B cell (primary cell): Measurements from ENCODE around the gene MFAP1. TPM values are rescaled to one million over a fixed set of nuclear protein-coding genes. Genes with fewer than 3 reads are reported as not detected.

Source experiments
- ATAC-seq: fragments of 200-7000 bp; cut with Tn5 transposase; one replicate; pipeline ENCODE4 v1.10.0; 2021; ENCODE audit warnings: low read depth, mild to moderate bottlenecking, moderate number of reproducible peaks, moderate library complexity
- CTCF ChIA-PET: fragments of 350-600 bp; sonication (Branson Sonifier 250); formaldehyde crosslinking; loops from one replicate; lab custom pipeline; 2021; ENCODE audit warnings: antibody characterized with exemption, inconsistent platforms; lab: Charles Lee
- POLR2A ChIA-PET: fragments of 350-600 bp; sonication (Branson Sonifier 250); formaldehyde crosslinking; loops from one replicate; lab custom pipeline; 2021; ENCODE audit warnings: antibody characterized with exemption; lab: Charles Lee
- DNase-seq: peaks from one replicate; pipeline ENCODE4 v3.0.0; 2013
- H2AFZ ChIP-seq: 2 replicates; pipeline ENCODE4 v1.6.1; 2012; ENCODE audit warnings: mild to moderate bottlenecking, low read depth, low read length; ENCODE audit not compliant: insufficient read depth, poor library complexity, severe bottlenecking
- H3K27ac ChIP-seq, 2 donors: 1 replicate in 1 of 2; 2 replicates in 1 of 2; pipeline ENCODE4 v1.5.1; 2012 to 2013; ENCODE audit warnings: low read length in 2 of 2, mild to moderate bottlenecking in 2 of 2, moderate library complexity in 1 of 2
- H3K27me3 ChIP-seq, 4 experiments: fragments of 200-600 bp in 1 of 4; sonication (generic) in 1 of 4; replicated peaks in 1 of 4; 1 replicate in 2 of 4; 2 replicates in 2 of 4; pipeline versions ENCODE4 v1.6.1 to v1.7.0; 2013 to 2016; ENCODE audit warnings: low read length in 3 of 4, mild to moderate bottlenecking in 2 of 4, mixed read lengths in 1 of 4, moderate library complexity in 1 of 4; ENCODE audit not compliant: insufficient read depth in 4 of 4, control insufficient read depth in 3 of 4; ENCODE audit errors: control extremely low read depth in 1 of 4
- H3K36me3 ChIP-seq, 2 experiments: replicated peaks in 1 of 2; 1 replicate in 1 of 2; 2 replicates in 1 of 2; pipeline versions ENCODE4 v1.6.1 to v1.7.1; 2013; ENCODE audit warnings: low read length in 1 of 2; ENCODE audit not compliant: insufficient read depth in 2 of 2, control insufficient read depth in 1 of 2; ENCODE audit errors: control extremely low read depth in 1 of 2, extremely low read depth in 1 of 2
- H3K4me1 ChIP-seq, 2 donors: fragments of 200-600 bp in 1 of 2; sonication (generic) in 1 of 2; 1 replicate in 1 of 2; 2 replicates in 1 of 2; pipeline versions ENCODE4 v1.5.1 to v1.6.1; 2013 to 2017; ENCODE audit warnings: low read length in 2 of 2; ENCODE audit not compliant: control insufficient read depth in 2 of 2, insufficient read depth in 2 of 2
- H3K4me2 ChIP-seq: replicated peaks from 2 replicates; pipeline ENCODE3; 2012; ENCODE audit warnings: mild to moderate bottlenecking, low read depth, low read length; ENCODE audit not compliant: poor library complexity, severe bottlenecking
- H3K4me3 ChIP-seq, 5 experiments: fragments of 200-600 bp in 1 of 5; sonication (generic) in 1 of 5; 1 replicate in 3 of 5; 2 replicates in 2 of 5; pipeline versions ENCODE4 v1.5.1 to v1.7.0; 2011 to 2016; ENCODE audit warnings: low read length in 4 of 5, mild to moderate bottlenecking in 4 of 5, low read depth in 2 of 5, control low read depth in 1 of 5, moderate library complexity in 1 of 5; ENCODE audit not compliant: insufficient read depth in 1 of 5; ENCODE audit errors: control extremely low read depth in 1 of 5, extremely low read depth in 1 of 5
- H3K79me2 ChIP-seq: fragments of 200-600 bp; sonication (generic); one replicate; pipeline ENCODE4 v1.6.0; 2016; ENCODE audit warnings: low read length; ENCODE audit not compliant: control insufficient read depth, insufficient read depth
- H3K9ac ChIP-seq: fragments of 200-600 bp; sonication (generic); 2 replicates; pipeline ENCODE4 v1.6.1; 2017; ENCODE audit warnings: mild to moderate bottlenecking, low read length, moderate library complexity
- H3K9me3 ChIP-seq, 3 donors: one replicate each; pipeline versions ENCODE4 v1.6.1 to v1.7.1; 2013; ENCODE audit warnings: low read length in 2 of 3; ENCODE audit not compliant: control insufficient read depth in 2 of 3, insufficient read depth in 1 of 3; ENCODE audit errors: control extremely low read depth in 1 of 3
- H4K20me1 ChIP-seq: 2 replicates; pipeline ENCODE4 v1.6.0; 2012; ENCODE audit warnings: mild to moderate bottlenecking, low read length; ENCODE audit not compliant: insufficient read depth, control insufficient read depth, poor library complexity, severe bottlenecking
- H3K27ac Mint-ChIP-seq: one replicate; pipeline ENCODE4 v1.8.0; 2021; ENCODE audit warnings: mixed read lengths
- H3K27me3 Mint-ChIP-seq: one replicate; pipeline ENCODE4 v1.8.0; 2021; ENCODE audit warnings: mixed read lengths
- H3K4me1 Mint-ChIP-seq: one replicate; pipeline ENCODE4 v1.8.0; 2021; ENCODE audit warnings: mixed read lengths
- H3K4me3 Mint-ChIP-seq: one replicate; pipeline ENCODE4 v1.8.0; 2021; ENCODE audit warnings: mixed read lengths
- H3K9me3 Mint-ChIP-seq: one replicate; pipeline ENCODE4 v1.8.0; 2022; ENCODE audit warnings: mixed read lengths; ENCODE audit not compliant: insufficient read depth
- EZH2 ChIP-seq: IDR thresholded peaks from 2 replicates; pipeline ENCODE4 v1.6.1; 2012; ENCODE audit warnings: borderline replicate concordance, low read depth, mild to moderate bottlenecking, moderate library complexity, low read length; ENCODE audit not compliant: insufficient read depth, poor library complexity, severe bottlenecking
- WGBS: methylation state at CpG from one replicate; pipeline ENCODE4 v1.1.5; 2013; ENCODE audit warnings: missing lambda C conversion rate; ENCODE audit not compliant: insufficient coverage; 5-methylcytosine and 5-hydroxymethylcytosine counted together
- intact Hi-C: fragments of 100-400 bp; cut with micrococcal nuclease; formaldehyde crosslinking; loops from one replicate; pipeline ENCODE4 v1.10.0; 2022
- polyA plus RNA-seq: library from polyadenylated mRNA; depleted of rRNA; stranded (reverse); fragments of >200 nt; gene quantifications from 2 replicates; pipeline ENCODE4 v1.2.3, GENCODE V29; 2012
- total RNA-seq, 2 donors: library from RNA; stranded (reverse); fragments of 120-200 nt in 1 of 2; gene quantifications; 1 replicate in 1 of 2; 2 replicates in 1 of 2; pipeline versions ENCODE4 v1.2.3 to v1.2.4, GENCODE V29; 2013 to 2022
- TF ChIP-seq, protein P1 (sequence below): fragments of 200-600 bp; IDR thresholded peaks from one replicate; pipeline ENCODE4 v1.8.0; 2022; ENCODE audit warnings: antibody characterized with exemption, mild to moderate bottlenecking

MFAP1 gene
- total and polyA plus RNA-seq, 2 donors (not counting 1 experiment from before 2014, with no cell fraction given) = 3.4 to 22.1 TPM

DNA sequence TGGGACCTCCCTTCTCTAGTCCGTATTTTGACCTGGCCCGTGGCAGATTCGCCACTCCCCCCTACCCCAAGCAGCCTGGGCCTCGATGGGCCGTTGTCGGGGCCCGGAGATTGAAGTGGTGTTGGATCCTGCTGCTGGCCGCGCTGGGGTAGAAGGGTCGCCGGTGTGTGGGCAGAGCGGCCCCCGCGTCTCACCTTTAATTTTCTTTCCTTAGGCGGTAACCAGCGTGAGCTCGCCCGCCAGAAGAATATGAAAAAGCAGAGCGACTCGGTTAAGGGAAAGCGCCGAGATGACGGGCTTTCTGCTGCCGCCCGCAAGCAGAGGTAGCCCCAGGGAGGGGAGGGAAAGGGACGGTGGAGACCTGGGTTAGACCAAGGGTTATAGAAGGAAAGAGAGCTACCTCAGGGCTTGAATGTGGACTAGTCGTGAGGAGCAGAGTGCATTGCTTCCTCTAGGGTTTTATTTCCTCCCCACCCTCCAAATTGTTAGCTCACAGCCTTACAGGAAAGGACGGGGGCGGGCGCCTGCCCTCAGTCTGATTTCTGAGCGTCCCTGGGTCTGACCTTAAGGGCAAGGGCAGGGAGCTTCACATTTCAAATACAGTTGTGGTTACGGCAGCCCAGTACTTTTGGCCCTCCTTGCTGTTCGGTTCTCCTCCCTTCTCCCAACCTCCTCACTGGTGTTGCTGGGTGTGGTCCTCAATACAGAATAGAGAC is 31.6 kb downstream of the MFAP1 start:
- H3K27ac Mint-ChIP-seq = peak overlapping the region; percentile 93
- peaks cover 37 to 68% of the 10 kb centered on the region in 2 donors for H3K4me1 ChIP-seq
- H3K79me2 ChIP-seq = peaks cover 28% of the 10 kb centered on the region
- WGBS = 8% methylated on average over 21 of the region's 33 CpGs
- no peak for TF ChIP-seq EZH2
- TF ChIP-seq, protein P1, sequence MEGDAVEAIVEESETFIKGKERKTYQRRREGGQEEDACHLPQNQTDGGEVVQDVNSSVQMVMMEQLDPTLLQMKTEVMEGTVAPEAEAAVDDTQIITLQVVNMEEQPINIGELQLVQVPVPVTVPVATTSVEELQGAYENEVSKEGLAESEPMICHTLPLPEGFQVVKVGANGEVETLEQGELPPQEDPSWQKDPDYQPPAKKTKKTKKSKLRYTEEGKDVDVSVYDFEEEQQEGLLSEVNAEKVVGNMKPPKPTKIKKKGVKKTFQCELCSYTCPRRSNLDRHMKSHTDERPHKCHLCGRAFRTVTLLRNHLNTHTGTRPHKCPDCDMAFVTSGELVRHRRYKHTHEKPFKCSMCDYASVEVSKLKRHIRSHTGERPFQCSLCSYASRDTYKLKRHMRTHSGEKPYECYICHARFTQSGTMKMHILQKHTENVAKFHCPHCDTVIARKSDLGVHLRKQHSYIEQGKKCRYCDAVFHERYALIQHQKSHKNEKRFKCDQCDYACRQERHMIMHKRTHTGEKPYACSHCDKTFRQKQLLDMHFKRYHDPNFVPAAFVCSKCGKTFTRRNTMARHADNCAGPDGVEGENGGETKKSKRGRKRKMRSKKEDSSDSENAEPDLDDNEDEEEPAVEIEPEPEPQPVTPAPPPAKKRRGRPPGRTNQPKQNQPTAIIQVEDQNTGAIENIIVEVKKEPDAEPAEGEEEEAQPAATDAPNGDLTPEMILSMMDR = no peak
- peaks cover 65% of the 10 kb centered on the region for H3K4me1 Mint-ChIP-seq
- peak overlapping the region; percentile 85 for H3K9ac ChIP-seq
- H3K36me3 ChIP-seq = peaks cover 0 to 41% of the 10 kb centered on the region in 2 experiments
- intact Hi-C loops = loop anchor here (1.0 kb wide), 6 partner anchors 7 to 47 kb away; partner anchors contain the start of genes ELL3, HYPK, MFAP1 and PDIA3
- no peaks in the 10 kb centered on the region for H3K27me3 ChIP-seq
- H2AFZ ChIP-seq = peak overlapping the region; percentile 67
- H3K4me2 ChIP-seq = peak overlapping the region; percentile 87
- peaks cover 36% of the 10 kb centered on the region for H4K20me1 ChIP-seq
- no peaks in the 10 kb centered on the region for H3K27me3 Mint-ChIP-seq
- ATAC-seq (no peak), DNase-seq (no peak)
- peak overlapping the region; percentile 96 for H3K27ac ChIP-seq
- peak overlapping the region; percentile 93 for H3K4me3 Mint-ChIP-seq
- H3K9me3 ChIP-seq = peaks cover 0 to 6% (median 0%) of the 10 kb centered on the region in 3 donors
- POLR2A ChIA-PET = interaction anchor here (0.5 to 2.8 kb wide), 5 partner anchors 7 to 50 kb away, joined by 4 to 15 read pairs (median 9); partner anchors contain the start of genes ELL3, HYPK, MFAP1 and SERINC4
- H3K4me3 ChIP-seq = peak overlapping the region; percentile 50 to 100 (median 94)
- CTCF ChIA-PET = interaction anchor here (0.6 to 8.7 kb wide), 3 partner anchors 16 to 26 kb away, joined by 5 to 150 read pairs (median 5); partner anchors contain the start of gene ELL3
- H3K9me3 Mint-ChIP-seq = no peaks in the 10 kb centered on the region
